Panc1 (cell line): ENCODE data around the gene EML5. TPM values are rescaled to one million over a fixed set of nuclear protein-coding genes. Genes with fewer than 3 reads are reported as not detected.

Source experiments
- ATAC-seq: fragments of 200-7000 bp; cut with Tn5 transposase; 2 replicates; pipeline ENCODE4 v1.9.1; 2020; ENCODE audit warnings: mild to moderate bottlenecking, moderate library complexity
- BruUV-seq: library from RNA; stranded (reverse); fragments of 400-500 nt; replicated peaks from 2 replicates; lab custom pipeline; 2021; lab: Mats Ljungman, UMichigan
- CTCF ChIA-PET: fragments of 300-600 bp; sonication (Branson Sonifier 250); formaldehyde crosslinking; loops from one replicate; lab custom pipeline; 2022; ENCODE audit warnings: antibody characterized with exemption; lab: Charles Lee
- POLR2A ChIA-PET: fragments of 300-600 bp; sonication (Branson Sonifier 250); formaldehyde crosslinking; loops from one replicate; lab custom pipeline; 2022; ENCODE audit warnings: antibody characterized with exemption; lab: Charles Lee
- DNase-seq: peaks from one replicate; pipeline ENCODE4 v3.0.0-alpha.2; 2010; ENCODE audit warnings: low read depth, low spot score
- H3K27ac ChIP-seq: 2 replicates; pipeline ENCODE4 v1.5.1; 2011; ENCODE audit warnings: mild to moderate bottlenecking, low read length, inconsistent platforms
- H3K27me3 ChIP-seq: fragments of 200-500 bp; sonication (Bioruptor generic); 2 replicates; pipeline ENCODE4 v1.6.0; 2014; ENCODE audit warnings: low read length, inconsistent platforms; ENCODE audit not compliant: control insufficient read depth, insufficient read depth
- H3K36me3 ChIP-seq: fragments of 200-500 bp; sonication (Bioruptor generic); 2 replicates; pipeline ENCODE4 v1.5.1; 2014; ENCODE audit warnings: inconsistent platforms, mild to moderate bottlenecking, low read length, moderate library complexity; ENCODE audit not compliant: control insufficient read depth, insufficient read depth
- H3K4me1 ChIP-seq: 2 replicates; pipeline ENCODE4 v1.5.1; 2011; ENCODE audit warnings: inconsistent platforms, mild to moderate bottlenecking, low read length, moderate library complexity; ENCODE audit not compliant: control insufficient read depth, insufficient read depth
- H3K4me3 ChIP-seq, 2 experiments: 2 replicates each; pipeline ENCODE4 v1.5.1; 2011 to 2012; ENCODE audit warnings: low read depth in 2 of 2, low read length in 2 of 2, mild to moderate bottlenecking in 2 of 2, inconsistent platforms in 1 of 2, moderate library complexity in 1 of 2
- H3K9me3 ChIP-seq: fragments of 200-500 bp; sonication (Bioruptor generic); 2 replicates; pipeline ENCODE4 v1.5.1; 2014; ENCODE audit warnings: low read depth, mild to moderate bottlenecking, inconsistent platforms, low read length, moderate library complexity; ENCODE audit not compliant: control insufficient read depth, insufficient read depth
- POLR2AphosphoS5 ChIP-seq: IDR thresholded peaks from 2 replicates; pipeline ENCODE4 v1.6.1; 2012; ENCODE audit warnings: mild to moderate bottlenecking, low read depth, low read length, moderate library complexity
- SIN3A ChIP-seq: IDR thresholded peaks from 2 replicates; pipeline ENCODE4 v1.6.1; 2012; ENCODE audit warnings: low read depth, mild to moderate bottlenecking, low read length, moderate library complexity, borderline replicate concordance; ENCODE audit not compliant: insufficient read depth
- TCF7L2 ChIP-seq: IDR thresholded peaks from 2 replicates; pipeline ENCODE4 v1.6.1; 2011; ENCODE audit warnings: mild to moderate bottlenecking, low read depth, low read length, inconsistent platforms
- in situ Hi-C: cut with HindIII; loops from 2 replicates; pipeline ENCODE4 v1.10.0; 2016; ENCODE audit warnings: low sequenced_read_pairs, low pct_unique_long_range_greater_than_20kb
- intact Hi-C: fragments of 100-400 bp; cut with micrococcal nuclease; formaldehyde crosslinking; loops from one replicate; pipeline ENCODE4 v1.10.0; 2022; ENCODE audit not compliant: unreplicated experiment
- total RNA-seq: library from RNA; stranded (reverse); gene quantifications from one replicate; pipeline ENCODE4 v1.2.1, GENCODE V29; 2021; ENCODE audit not compliant: unreplicated experiment
- TF ChIP-seq, protein P1 (sequence below): fragments of 450-650 bp; IDR thresholded peaks from 2 replicates; pipeline ENCODE4 v1.5.1; 2017; ENCODE audit warnings: mild to moderate bottlenecking
- TF ChIP-seq, protein P2 (sequence below), 2 experiments: IDR thresholded peaks; 2 replicates each; pipeline ENCODE4 v1.6.1; 2011 to 2012; ENCODE audit warnings: low read depth in 2 of 2, control low read depth in 1 of 2, low read length in 1 of 2, mild to moderate bottlenecking in 1 of 2, moderate library complexity in 1 of 2; ENCODE audit not compliant: insufficient read depth in 1 of 2

The EML5 gene
- total RNA-seq, 1 experiment from 2014 or later, result 0.10 TPM

DNA sequence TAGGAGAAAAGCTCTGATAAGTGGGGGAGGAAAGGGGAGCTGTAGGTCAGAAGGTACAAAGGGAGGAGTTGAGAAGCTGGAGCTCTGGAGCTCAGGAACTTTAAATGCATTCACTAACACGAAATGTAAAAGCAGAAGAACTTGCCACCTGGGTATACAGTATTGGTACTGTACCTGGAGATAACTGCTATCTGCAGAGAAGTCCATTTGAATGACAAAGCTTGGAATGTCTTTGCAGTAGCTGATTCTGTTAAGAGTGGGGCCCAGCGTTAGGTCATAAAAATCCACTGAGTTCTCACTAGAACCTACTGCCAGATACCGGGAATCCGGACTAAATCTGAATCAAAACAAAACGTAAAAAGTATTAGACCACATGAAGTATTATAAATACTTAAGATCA, 174.3 kb downstream of the EML5 start:
- CTCF ChIA-PET, result no interaction called here
- in situ Hi-C loops, result no loop called here
- no TSS peak for BruUV-seq
- H3K36me3 ChIP-seq, result peaks cover 6% of the 10 kb centered on the region; the same call in 1 of the 2 replicates
- POLR2A ChIA-PET, result no interaction called here
- DNase-seq, result no peak
- H3K4me3 ChIP-seq, result no peak overlapping the region
- intact Hi-C loops, result no loop called here
- H3K9me3 ChIP-seq, result no peaks in the 10 kb centered on the region
- no peak overlapping the region for H3K27ac ChIP-seq
- H3K4me1 ChIP-seq, result no peaks in the 10 kb centered on the region
- H3K27me3 ChIP-seq, result no peaks in the 10 kb centered on the region
- ATAC-seq, result no peak
- TF ChIP-seq, protein P1, sequence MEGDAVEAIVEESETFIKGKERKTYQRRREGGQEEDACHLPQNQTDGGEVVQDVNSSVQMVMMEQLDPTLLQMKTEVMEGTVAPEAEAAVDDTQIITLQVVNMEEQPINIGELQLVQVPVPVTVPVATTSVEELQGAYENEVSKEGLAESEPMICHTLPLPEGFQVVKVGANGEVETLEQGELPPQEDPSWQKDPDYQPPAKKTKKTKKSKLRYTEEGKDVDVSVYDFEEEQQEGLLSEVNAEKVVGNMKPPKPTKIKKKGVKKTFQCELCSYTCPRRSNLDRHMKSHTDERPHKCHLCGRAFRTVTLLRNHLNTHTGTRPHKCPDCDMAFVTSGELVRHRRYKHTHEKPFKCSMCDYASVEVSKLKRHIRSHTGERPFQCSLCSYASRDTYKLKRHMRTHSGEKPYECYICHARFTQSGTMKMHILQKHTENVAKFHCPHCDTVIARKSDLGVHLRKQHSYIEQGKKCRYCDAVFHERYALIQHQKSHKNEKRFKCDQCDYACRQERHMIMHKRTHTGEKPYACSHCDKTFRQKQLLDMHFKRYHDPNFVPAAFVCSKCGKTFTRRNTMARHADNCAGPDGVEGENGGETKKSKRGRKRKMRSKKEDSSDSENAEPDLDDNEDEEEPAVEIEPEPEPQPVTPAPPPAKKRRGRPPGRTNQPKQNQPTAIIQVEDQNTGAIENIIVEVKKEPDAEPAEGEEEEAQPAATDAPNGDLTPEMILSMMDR, result no peak
- TF ChIP-seq, protein P2, sequence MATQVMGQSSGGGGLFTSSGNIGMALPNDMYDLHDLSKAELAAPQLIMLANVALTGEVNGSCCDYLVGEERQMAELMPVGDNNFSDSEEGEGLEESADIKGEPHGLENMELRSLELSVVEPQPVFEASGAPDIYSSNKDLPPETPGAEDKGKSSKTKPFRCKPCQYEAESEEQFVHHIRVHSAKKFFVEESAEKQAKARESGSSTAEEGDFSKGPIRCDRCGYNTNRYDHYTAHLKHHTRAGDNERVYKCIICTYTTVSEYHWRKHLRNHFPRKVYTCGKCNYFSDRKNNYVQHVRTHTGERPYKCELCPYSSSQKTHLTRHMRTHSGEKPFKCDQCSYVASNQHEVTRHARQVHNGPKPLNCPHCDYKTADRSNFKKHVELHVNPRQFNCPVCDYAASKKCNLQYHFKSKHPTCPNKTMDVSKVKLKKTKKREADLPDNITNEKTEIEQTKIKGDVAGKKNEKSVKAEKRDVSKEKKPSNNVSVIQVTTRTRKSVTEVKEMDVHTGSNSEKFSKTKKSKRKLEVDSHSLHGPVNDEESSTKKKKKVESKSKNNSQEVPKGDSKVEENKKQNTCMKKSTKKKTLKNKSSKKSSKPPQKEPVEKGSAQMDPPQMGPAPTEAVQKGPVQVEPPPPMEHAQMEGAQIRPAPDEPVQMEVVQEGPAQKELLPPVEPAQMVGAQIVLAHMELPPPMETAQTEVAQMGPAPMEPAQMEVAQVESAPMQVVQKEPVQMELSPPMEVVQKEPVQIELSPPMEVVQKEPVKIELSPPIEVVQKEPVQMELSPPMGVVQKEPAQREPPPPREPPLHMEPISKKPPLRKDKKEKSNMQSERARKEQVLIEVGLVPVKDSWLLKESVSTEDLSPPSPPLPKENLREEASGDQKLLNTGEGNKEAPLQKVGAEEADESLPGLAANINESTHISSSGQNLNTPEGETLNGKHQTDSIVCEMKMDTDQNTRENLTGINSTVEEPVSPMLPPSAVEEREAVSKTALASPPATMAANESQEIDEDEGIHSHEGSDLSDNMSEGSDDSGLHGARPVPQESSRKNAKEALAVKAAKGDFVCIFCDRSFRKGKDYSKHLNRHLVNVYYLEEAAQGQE (IDR thresholded peaks at IDR 0.05; ENCODE audit: insufficient read depth in 1 of 2, low read depth in 2 of 2, low read length in 1 of 2), result no peak
- TF ChIP-seq SIN3A (no peak), POLR2AphosphoS5 (no peak), TCF7L2 (no peak)

DNA sequence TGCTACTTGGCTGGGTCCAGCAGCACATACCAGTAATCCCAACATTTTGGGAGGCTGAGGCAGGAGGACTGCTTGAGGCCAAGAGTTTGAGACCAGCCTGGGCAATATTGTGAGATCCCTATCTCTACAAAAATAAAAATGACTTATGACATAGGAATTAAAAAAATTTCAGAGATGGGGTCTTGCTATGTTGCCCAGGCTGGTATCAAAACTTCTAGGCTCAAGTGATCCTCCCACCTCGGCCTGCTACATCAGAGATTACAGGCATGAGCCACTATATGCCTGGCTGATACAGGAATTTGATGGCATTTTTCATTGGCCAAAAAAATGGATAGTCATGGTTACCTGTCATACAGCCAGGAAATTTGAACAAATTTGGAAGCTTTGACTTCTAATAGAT, 175.3 kb downstream of the EML5 start:
- Histone ChIP-seq H3K4me1 (no peaks in the 10 kb centered on the region), H3K4me3 (no peak overlapping the region), H3K9me3 (no peaks in the 10 kb centered on the region), H3K36me3 (peaks cover 10% of the 10 kb centered on the region; the same call in 1 of the 2 replicates), H3K27me3 (no peaks in the 10 kb centered on the region), H3K27ac (no peak overlapping the region)
- POLR2A ChIA-PET, result no interaction called here
- BruUV-seq, result no TSS peak
- CTCF ChIA-PET, result no interaction called here
- ATAC-seq, result no peak
- intact Hi-C loops, result no loop called here
- in situ Hi-C loops, result no loop called here
- DNase-seq, result no peak
- TF ChIP-seq POLR2AphosphoS5 (no peak), TCF7L2 (no peak), SIN3A (no peak)
- TF ChIP-seq, protein P1, result no peak
- TF ChIP-seq, protein P2 (IDR thresholded peaks at IDR 0.05; ENCODE audit: insufficient read depth in 1 of 2, low read depth in 2 of 2, low read length in 1 of 2), result no peak
